Measurements from ENCODE around the gene JADE2.

JADE2 gene

DNA sequence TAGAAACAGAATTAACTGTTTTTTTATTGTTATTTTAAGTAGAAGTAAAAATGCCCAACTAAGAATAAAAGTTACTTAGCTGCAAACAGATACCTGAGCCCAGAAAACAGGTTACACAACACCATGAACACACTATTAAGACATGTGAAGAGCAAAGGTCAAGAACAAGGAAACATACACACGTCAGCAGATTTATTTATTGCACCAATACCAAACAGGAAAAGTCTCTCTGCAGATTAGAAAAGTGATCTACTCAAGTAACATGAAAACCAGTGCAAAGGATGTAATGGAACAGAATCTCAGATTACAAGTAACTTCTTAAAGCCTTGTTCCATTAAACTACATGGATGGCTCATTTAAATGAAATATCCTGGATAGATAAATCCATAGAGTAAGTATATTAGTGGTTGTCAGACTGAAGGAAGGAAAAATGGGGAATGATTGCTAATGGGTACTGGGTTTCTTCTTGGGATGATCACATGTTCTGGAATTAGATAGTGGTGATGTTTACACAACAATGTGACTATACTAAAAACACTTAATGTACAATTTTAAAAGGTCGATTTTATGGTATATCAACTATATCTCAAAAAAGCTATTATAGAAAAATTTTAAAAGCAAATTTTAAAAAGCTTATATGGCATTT, 101.0 kb downstream of the JADE2 start:
- no peak for DNase-seq (ENCODE audit: low read depth in 2 of 3, low spot score in 2 of 3)

All from activated CD8-positive, alpha-beta memory T cell treated with anti-CD3 and anti-CD28 coated beads for 48 hours (primary cell).